Left renal cortex interstitium (tissue), 4 donors: ENCODE measurements around the gene ERFL. TPM values are rescaled to one million over a fixed set of nuclear protein-coding genes. Genes with fewer than 3 reads are reported as not detected.
A peak's percentile ranks its signal among the peaks of the same experiment; 100 is the strongest.

Experiments
- DNase-seq, 4 donors: peaks; one replicate each; pipeline ENCODE4 v3.0.0-alpha.2; 2013; ENCODE audit warnings: low read depth in 4 of 4, low spot score in 2 of 4, missing footprints in 1 of 4
- polyA plus RNA-seq, 4 donors: library from polyadenylated mRNA; unstranded; fragments of 120-200 nt; gene quantifications; one replicate each; pipeline ENCODE4 v1.2.1, GENCODE V29; 2013; ENCODE audit not compliant: insufficient read length in 4 of 4

ERFL gene
- polyA plus RNA-seq, 4 donors: 0.07 to 0.25 (median 0.24) TPM; not detected in 1

DNA sequence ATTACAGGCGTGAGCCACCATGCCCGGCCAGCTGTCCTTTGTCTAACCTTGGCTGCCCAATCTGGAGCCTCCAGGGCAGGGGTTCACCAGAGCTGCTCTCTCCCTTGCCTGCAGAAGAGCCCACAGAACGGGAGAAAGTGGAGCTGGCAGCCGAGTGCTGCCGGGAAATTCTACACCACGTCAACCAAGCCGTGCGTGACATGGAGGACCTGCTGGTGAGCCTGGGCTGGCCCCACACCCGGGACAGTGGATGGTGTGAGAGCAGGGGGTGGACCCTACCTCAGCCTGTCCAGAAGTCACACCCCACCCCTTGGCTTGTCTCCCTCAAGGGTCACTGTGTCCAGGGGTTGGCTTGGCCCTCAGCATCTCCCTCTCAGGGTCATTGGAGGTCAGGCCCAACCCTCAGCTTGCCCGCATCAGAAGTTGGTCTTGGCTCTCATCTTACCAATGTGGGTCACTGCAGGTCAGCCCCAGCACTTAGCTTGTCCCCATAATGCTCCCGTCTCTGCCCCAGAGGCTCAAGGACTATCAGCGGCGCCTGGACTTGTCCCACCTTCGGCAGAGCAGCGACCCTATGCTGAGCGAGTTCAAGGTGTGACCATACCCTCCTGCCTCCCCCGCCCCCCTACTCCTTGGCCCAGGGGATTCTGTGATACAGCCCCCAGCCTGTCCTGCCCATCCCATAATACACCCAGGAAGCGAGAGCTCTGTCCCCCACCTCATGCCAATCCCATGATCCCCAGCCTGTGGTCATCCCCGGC, 24.9 kb downstream of the ERFL start:
- no peak for DNase-seq

DNA sequence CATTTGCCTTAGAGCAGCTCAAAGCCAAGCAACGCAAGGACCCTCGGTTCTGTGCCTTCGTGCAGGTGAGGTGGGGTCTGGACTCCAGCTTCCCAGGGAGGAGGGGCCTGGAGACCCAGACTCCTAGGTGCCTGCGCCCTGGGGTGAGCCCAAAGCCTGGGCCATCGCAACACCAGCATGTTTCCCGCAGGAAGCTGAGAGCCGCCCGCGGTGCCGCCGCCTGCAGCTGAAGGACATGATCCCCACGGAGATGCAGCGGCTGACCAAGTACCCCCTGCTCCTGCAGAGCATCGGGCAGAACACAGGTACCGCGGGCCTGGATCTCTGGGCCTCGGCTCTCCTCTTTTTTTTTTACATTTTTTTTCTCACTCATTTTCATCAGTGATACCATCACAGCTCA, 25.7 kb downstream of the ERFL start:
- no peak for DNase-seq

- DNase-seq: no peak
These were observed 26.4 kb downstream of the ERFL start for GRCh38 chr19:41901707-41902360.

- no peak for DNase-seq
These were observed 30.0 kb downstream of the ERFL start for GRCh38 chr19:41898235-41898634.

DNA sequence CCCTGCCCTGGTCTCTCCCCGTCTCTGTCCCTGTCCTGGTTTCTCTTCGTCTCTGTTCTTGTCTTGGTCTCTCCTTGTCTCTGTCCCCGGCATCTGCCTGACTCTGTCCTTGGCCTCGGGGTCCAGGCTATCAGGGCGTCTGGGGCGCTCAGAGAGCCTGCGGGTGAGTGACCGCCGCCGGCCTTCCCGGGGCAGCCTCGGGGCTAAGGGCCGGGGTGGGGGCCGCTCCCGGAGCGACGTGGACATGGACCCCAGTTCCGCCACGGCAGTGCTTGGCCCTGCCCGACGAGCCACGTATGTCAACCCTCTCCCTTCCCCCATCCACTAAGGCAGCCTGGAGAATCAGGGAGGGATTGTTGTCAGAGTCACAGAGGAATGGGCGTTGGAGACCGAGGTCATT, 30.4 kb downstream of the ERFL start:
- no peak for DNase-seq

DNA sequence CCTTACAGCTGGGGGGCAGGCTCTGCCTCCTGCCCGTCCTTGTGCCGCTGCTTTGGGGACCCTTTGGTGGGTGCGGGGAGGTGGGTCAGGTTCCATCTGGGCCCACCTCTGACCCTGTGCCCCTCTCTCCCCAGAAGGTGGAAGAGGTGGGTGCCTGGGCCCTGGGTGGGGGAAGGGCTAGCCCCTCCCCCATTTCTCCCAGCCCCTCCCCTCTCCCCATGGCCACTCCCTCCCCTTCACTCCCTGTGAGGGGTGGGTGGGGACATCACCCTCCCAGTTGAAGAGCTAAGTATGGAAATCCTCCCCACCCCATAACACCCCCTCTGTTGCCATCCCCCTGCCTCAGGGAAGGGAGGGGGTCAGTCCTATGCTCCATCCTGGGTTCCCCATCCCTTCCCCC, 31.1 kb downstream of the ERFL start:
- no peak for DNase-seq

DNA sequence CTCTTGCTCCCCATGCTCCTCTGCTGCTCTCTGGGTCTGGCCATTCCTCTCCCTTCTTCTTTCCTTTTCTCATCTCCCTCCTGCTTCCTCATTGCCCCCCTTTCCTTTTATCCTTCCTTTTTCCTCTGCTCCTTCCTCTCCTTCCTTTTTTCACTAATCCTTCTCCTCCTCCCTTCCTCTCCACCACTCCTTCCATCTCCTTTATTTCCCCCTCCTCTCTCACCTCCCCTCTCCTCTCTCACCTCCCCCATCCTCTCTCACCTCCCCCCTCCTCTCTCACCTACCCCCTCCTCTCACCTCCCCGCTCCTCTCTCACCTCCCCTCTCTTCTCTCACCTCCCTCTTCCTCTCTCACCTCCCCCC, 31.7 kb downstream of the ERFL start:
- DNase-seq: no peak

- DNase-seq: no peak
These were observed 32.3 kb downstream of the ERFL start for GRCh38 chr19:41895745-41896580.

DNA sequence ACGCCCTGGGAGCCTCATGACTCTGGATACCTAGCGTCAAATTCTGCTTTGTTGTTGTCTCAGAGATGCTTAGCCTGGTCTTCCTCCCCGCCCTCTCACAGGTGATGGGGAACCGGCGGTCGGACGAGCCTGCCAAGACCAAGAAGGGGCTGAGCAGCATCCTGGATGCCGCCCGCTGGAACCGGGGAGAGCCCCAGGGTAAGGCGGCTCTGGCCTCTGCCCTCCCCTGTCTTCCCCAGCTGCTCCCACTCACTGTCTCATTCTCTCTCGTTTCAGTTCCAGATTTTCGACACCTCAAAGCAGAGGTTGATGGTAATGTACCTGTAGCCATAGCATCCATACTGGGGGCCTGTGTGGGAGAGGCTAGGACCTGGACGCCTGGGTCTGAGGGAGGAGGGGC, 33.9 kb downstream of the ERFL start:
- no peak for DNase-seq

- no peak for DNase-seq
These were observed 34.4 kb downstream of the ERFL start for GRCh38 chr19:41893899-41894298.

DNA sequence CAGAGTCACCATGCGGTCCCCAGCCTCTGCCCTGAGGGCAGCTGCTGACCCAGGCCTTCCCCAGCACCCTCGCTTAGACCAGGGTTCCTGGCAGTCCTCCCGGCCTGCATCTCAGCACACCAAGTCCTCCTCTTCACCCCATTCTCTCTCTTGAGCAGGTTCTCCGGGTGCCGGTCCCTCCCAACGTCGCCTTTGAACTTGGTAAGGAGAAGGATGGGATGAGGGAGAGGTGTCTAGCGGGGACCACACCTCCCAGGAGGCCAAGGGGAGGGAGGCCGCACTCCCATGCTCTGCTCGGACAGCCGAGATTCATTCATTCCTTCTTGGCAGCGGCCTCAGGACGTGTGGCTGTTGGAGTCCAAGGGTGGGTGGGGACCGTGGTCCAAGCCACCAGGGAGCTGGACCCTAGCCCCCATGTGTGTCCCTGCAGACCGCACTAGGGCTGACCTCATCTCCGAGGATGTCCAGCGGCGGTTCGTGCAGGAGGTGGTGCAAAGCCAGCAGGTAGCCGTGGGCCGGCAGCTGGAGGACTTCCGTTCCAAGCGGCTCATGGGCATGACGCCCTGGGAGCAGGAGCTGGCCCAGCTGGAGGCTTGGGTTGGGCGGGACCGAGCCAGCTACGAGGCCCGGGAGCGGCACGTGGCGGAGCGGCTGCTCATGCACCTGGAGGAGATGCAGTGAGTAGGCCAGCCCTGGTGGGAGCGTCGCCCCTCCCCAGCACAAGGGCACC, 35.9 kb downstream of the ERFL start:
- no peak for DNase-seq

DNA sequence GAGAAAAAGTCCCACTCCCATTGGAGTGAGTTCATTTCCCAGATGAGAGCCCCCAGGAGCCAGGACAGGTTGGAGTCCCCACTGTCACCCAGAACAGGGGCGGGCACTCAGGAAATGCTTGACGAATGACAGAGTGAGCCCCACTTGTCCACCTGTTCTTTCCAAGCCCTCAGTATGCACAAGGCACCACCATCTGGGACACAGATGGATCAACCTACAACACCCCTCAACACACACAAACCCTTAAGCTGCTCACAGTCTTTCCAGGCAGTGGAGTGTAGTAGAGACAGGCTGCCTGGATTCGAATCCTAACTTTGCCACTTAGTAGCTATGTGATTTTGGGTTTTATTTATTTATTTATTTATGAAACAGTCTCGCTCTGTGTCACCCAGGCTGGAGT, 37.3 kb downstream of the ERFL start:
- DNase-seq: no peak

- DNase-seq: no peak
These were observed 38.4 kb downstream of the ERFL start for GRCh38 chr19:41889896-41890295.

- no peak for DNase-seq
These were observed 39.3 kb downstream of the ERFL start for GRCh38 chr19:41888926-41889325.

DNA sequence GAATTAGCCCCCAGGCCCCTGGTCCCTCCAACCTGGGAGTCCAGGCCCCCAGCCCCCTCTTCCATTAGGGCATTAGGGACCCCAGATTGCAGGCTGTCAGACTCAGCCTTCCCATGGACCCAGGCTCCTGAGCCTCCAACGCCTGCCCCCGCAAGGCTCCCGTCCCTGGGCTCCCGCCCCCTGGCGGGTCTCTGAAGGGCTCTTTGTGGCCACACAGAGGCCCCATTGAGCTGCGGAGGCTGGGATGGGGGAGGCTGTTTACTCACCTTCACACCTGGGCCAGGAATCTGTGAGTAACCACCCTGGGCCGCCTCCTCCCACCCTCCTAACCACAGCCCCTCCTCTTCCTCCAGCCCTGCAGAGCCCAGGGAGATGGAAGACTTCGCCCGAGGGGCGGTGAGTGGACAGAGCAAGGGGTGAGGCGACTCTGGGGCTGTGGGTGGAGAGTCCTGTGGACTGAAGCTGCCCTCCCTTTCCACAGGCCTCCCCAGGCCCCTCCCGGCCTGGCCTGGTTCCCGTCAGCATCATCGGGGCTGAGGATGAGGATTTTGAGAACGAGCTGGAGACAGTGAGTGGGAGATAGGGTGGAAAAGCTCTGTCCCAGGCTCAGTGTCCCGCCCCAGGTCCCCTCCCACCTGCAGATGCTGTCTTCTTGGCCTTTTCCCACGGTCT, 40.4 kb downstream of the ERFL start:
- DNase-seq: no peak

DNA sequence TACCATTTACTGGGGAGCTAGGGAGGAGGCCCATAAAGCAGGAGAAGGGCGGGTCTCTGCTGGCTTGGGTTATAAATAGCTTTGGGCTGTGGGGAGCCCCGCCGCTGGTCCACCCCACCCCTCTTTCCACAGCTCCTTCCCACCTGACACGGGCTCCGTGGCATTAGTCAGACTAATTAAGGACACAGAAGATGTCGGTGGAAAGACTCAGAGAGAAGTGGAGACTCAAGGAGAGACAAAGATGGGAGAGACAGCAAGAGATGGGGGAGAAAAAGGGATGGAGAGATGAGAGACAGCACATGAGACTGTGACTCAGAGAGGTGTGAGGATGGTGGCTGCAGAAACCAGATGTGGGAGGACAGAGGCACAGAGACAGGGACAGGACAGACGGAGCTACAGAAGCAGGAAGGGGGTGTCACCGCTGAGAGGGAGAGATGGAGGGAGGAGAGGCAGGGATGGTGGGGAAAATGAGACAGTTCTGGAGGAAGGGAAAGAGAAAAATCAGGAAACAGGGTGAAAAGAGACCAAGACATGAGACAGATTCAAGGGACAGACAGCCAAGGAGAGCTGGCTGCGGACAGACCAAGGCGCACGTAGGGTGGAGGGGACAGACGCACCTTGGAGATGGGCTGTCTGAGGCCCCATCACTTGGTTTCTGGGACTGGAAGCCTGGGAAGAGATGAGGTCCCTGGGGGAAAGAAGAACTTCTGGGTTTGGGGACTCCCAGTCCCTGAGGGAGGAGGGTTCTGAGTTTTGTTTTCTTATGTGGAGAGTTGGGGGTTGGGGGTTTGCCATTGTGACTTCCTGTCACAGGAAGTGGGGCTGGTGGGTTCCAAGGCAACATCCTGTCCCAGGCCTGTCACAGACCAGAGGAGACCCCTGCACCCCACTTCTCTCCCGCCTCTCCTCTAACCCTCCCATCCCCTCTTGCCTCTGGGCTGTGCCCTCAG, 41.2 kb downstream of the ERFL start:
- DNase-seq: no peak

DNA sequence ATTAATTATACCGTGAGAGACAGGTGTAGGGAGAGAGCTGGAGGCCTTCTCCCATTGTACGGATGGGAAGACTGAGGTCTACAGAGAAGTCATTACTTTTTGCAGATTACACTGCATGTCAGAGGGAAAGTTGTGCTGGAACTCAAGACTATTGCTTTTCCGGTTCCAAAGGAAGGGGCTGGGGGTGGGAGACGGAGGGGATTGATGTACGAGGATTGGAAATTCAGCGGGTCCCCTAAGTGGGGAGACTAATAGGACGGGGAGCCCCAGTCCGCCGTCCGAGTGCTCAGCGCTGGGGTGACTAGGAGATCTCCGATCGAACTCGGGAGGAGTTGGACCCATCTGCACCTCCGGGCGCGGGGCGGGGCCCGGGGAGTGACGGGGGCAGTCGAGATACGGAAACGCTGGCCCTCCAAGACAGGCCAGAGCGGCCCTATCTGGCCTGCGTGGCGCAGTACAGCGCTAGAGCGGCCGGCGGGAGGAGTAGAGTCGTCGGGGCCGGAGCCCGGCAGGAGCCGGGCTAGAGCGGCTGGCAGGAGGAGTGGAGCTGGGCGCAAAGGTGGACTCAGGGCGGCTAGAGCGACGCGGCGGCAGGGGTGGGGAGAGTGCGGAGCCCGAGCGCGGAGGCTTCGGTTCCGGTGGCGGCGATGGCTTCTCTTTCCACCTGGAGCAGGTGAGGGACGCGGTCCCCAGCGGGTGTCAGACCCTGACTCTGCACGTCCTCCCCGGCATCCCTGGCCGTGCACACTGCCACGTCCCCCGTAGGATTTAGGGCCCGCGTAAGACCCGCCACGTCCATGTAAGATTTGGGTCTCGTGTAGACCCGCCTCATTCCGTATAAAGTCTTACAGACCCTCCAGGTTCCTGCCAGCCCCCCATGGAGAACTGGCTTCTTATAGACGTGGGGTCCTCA, 44.2 kb downstream of the ERFL start:
- DNase-seq: peak; percentile 65 to 86 (median 80)

GRCh38 chr19:41883463-41883820, 44.8 kb downstream of the ERFL start:
- DNase-seq: no peak
